Activated CD4-positive, alpha-beta T cell treated with anti-CD3 and anti-CD28 coated beads for 24 hours (primary cell): ENCODE results near the gene CUL1.
A peak's percentile ranks its signal among the peaks of the same experiment; 100 is the strongest.

ENCODE experiments used
- DNase-seq, 2 donors: peaks; one replicate each; pipeline ENCODE4 v3.0.0-alpha.2; 2020; ENCODE audit warnings: low read depth in 2 of 2

CUL1 gene

GRCh38 chr7:148761499-148762278, 63.0 kb downstream of the CUL1 start:
- no peak for DNase-seq

DNA sequence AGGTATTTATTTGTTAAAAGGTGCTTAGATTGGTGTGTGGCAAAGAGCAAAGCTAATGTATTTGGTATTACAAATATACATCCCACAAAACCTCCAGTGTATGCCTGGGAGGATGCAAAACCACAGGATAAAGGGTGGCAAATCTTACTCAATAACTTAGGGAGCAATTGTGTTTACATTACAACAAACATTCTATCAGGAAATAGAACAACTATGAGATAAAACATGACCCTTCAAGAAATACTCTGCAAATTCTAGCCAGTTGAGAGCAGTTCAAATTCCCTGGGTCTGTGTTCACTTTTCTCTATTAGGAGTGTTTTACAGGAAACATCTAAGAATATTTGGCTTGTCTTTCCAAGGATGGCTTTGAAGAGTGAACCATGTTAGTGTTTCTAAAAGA, 64.9 kb downstream of the CUL1 start:
- no peak for DNase-seq

GRCh38 chr7:148770004-148770403, 71.3 kb downstream of the CUL1 start:
- DNase-seq: no peak

DNA sequence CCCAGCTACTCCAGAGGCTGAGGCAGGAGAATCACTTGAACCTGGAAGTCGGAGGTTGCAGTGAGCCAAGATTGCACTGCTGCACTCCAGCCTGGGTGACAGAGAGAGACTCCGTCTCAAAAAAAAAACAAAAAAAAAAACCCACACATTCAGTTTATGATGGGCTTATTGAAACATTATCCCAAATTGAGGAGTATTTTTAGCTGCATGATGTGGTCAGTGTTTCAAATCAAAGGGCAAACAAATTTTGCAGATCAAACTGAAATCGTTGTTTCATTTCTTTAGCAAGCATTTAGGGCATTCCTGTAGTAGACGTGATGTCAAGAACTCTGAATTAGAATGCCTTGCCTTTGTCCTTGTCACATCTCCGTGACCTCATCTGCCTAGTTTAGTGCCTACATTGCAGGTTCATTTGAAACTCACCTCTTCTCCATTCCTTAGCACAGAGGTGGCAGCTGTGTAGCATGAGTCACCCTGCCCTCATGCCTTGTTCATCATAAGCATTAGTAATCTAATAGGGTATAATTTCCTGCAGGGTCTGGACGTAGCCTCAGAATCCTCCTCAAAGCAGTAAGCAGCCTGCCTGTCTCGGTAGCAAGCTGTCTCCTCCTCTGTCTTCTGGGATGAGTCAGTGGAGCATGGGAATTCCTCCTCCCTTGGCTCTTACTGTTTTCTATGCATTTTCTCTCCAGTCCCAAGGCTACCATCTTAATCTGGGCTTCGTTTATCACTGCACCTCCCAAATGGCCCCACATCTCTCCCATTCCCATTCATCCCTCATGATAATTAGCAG, 73.8 kb downstream of the CUL1 start:
- DNase-seq: peak in 1 of 2 donors; percentile 6

DNA sequence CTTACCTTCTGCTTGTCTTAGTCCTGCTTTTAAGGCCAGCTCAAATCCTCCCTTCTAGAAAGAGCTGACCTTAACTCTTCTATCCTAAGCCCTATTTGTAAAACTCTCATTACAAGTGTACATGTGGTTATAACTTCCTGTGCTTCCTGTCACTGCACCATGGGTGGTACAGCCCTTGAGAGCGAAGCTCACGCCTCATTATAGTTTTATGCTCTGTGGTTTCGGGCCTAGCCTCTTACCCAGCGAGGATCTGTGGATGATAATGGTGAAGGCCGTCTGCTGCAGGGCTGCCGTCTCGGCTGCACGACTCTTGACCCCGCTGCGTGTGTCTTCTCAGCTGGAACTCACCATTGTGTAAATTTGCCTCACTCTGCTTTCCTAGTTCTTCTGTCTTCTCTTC, 74.6 kb downstream of the CUL1 start:
- no peak for DNase-seq

- no peak for DNase-seq
Observed at GRCh38 chr7:148774471-148774870, 75.8 kb downstream of the CUL1 start.

- DNase-seq: no peak
Observed at GRCh38 chr7:148782757-148783456, 84.2 kb downstream of the CUL1 start.

DNA sequence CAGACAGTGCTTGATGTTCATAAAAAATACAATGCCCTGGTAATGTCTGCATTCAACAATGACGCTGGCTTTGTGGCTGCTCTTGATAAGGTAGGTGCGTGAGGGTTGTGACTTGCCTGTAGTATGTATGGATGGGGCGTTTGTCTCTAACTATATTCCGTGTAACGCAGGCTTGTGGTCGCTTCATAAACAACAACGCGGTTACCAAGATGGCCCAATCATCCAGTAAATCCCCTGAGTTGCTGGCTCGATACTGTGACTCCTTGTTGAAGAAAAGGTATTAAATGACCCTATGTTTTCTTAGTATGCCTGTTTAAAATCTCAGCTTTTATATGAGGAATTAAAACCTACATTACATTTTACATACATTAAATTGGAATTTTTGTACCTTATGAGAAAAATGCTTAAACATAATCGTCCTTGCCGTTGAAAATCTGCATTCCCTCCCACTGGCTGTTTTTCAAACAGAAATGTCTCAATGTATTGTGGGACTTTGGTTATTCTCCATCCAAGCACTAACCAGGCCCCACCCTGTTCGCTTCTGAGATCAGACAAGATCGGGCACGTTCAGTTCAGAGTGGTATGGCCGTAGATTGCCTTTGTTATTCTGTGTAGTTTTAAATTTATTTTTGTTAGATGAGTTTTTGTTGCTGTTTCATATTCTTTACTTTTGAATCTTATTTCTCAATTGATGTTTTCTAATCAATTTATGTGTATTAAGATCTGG, 85.3 kb downstream of the CUL1 start:
- DNase-seq: no peak

DNA sequence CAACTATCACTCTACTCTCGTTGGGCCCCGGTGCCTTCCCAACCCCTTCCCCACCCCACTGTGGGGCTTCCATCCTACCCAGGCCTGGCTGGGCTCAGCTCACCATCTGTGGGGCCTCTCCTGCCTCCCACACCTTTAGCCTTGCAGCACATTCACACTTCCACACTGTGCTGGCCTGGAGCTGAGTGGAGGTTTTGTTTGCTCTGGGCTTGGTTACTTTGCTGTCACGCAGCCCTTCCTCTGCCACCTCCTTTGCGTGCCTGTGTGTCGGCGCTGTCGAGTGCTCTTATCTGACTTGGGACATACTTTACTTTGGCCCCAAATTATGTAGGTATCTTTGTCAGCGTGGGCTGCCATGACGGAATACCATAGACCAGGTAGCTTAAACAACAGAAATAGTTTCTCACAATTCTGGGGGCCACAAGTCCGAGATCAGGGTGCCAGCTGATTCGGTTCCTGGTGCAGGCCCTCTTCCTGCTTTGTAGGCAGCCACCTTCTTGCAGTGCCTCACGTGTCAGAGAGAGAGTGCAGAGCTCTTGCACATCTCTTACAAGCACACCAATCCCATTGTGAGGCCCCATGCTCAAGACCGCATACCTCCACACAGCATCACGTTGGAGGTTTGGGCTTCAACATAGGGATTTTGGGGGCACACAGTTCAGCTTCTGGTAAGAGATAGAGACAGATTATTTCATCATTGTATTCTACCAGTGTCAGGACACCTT, 89.0 kb downstream of the CUL1 start:
- DNase-seq: no peak

DNA sequence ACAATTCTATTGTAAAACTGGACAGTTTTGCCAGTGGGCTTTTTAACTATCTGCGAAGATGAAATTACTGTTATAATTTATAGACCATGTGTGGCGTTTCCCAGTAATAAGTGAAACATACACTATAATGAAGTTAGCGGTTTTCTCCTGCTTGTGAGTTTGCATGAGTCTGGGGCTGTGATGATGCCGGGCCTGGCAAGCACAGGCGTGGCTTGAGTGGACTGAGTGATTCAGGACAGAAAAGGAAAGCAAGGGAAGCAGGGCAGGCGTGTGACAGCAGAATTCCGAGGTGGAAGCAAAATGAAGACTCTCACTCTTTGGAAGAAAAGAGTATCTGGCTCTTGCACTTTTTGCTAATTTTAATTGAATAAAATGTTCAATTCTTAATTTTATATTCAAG, 90.5 kb downstream of the CUL1 start:
- no peak for DNase-seq

GRCh38 chr7:148790131-148790726, 91.5 kb downstream of the CUL1 start:
- no peak for DNase-seq

- DNase-seq: no peak
Observed at GRCh38 chr7:148790850-148791249, 92.1 kb downstream of the CUL1 start.

DNA sequence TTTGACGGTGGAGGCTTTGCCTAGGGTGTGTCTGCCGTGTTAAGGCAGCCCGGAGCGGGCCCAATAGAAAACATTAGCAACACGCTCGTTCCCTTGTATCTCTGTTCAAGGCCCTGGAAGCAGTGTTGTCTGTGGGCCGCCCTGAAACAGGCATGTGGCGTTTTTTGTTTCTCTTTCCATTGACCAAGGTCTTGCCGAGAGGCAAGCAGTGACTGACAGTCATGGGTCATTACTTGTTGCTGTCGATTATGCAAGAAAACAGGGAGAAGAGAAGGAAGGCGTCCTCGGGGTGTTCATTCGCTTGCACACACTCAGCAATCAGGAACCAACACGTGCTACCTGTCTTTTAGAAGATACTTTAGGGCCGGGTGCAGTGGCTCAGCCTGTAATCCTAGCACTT, 92.8 kb downstream of the CUL1 start:
- no peak for DNase-seq

- no peak for DNase-seq
Observed at GRCh38 chr7:148793590-148793989, 94.9 kb downstream of the CUL1 start.

- DNase-seq: no peak
Observed at GRCh38 chr7:148794476-148794875, 95.8 kb downstream of the CUL1 start.

DNA sequence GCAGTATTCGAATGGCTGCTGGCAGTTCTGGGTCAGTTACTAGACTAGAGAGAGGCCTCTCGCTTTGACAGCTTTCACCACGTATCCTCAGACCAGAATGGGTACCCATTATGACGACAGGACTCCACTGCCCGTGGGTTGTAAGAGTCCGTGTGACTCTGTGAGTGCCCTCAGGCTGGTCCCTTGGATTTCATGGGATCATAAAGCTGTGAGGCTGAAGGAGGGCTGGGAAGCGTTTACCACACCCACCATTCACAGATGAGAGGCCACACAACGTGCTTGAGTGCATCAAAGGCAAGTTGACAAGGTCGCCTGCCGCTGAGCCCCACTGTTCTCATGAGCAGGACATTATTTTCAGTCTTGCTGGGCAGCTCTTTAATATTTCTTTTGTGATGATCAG, 98.1 kb downstream of the CUL1 start:
- DNase-seq: no peak

DNA sequence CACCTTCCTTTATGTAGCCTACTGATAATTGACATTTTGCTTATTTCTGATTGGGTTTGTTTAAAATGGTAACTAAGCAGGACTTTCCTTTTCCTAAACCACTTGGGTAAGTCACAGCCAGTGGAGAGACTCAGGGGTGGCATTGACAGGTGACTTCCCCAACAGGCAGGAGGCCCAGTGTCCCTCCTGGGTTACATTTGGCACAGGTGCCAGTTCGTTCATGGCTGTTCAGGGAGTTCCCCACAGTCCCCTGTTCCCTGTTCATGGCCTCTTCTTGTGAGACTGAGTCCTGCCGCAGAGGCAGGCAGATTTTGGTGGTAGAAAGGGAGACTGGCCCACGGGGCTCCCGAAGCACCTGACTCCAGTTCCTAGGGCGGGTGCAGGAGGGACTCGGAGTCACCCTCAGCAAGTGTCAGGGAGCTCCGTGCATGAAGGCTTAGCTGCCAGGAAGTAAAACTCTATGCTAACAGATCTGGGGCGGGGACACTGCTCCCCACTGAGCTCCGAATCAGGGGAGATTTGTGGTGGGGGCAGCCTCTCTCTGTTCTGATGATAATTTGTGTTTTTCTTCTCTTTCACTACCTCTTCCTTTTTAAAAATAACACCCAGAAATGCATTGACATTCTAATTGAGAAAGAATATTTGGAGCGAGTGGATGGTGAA, 101.3 kb downstream of the CUL1 start:
- DNase-seq: no peak

- DNase-seq: no peak
Observed at GRCh38 chr7:148800677-148801076, 102.0 kb downstream of the CUL1 start.

DNA sequence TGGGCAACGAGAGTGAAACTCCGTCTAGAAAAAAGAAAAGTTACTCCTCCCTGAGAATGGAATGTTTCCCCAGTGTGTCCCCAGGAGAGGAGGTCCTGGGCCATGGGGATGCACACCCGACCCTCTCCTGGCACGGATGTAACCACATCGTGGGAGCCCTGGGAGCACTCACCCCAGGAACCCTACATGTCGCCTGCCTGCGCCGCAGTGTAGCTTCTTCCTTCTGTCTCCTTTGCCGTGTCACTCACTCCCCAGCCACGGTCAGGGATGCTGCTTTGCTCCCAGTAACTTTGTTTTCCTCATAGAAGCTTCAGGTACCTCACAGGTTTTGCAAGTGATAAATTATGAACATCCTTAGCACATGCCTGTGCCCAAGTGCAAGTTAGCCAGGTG, 103.4 kb downstream of the CUL1 start:
- no peak for DNase-seq

DNA sequence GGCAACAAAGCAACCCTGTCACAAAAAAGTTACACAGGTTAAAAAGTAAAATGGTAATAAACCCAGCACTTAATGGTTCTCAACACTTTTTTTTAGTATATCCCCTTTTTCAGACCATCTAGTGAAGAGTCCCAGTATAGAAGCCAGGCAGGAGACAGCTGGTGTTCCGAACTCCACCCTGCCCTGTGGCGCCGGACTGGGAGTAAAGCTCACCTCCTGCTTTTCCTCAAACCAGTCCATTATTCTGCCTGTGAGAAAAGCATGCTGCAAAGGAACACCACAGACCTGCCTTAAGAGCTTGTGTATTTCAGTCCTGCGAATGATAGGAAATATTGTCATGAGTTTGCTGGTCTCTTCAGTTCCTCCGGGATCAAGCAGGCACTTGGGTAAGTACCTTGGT, 104.4 kb downstream of the CUL1 start:
- no peak for DNase-seq
